ENCODE measurements around the gene RALB.
"Not testable (repeated sequence)": the region's sequence is repeated elsewhere in the genome, so short reads cannot be mapped to it uniquely, and the experiment has no call there.

Gene RALB

DNA sequence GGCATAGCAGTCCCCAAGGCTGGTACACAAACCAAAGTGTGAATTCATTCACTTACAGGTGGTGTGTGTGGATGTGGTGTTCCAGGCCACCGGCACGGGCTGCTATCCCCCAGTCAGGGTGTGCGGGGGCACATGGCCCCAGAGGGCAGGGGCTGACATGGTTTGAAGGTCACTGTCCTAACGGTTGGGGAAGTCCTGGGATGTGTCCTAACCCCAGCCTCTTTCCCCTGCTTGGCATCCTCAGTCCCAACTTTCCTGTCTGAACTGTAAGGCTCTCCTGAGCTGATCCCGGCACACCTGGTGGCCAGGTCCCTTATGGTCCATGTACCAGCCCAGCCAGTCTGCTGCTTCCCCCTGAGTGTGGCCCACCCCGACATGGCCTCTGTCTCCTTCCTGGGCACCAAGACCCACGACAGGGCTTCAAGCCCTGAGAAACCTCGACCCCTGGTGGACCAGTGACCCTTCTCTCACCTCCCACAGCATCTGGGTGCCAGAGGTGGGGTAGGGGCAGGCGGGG, 27.0 kb upstream of the RALB start:
- DNase-seq, result no peak

DNA sequence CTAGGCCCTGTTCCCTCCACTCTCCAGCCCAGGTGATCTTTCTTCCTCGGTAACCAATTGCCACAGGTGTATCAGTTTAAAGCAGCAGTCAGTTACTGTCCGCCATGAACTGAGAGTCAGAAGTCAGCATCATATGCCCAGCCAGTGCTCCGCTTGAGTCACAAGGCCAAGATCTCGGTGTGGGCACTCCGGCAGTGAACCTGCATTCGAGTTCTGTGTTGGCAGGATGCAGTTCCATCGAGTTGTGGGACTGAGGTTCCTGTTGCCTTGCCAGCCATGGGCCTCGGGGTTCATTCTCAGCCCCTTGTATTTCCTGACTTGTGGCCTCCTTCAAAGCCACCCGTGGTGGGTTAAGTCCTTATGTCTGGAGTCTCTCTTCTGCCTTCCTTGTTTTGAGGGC, 26.3 kb upstream of the RALB start:
- DNase-seq, result no peak

DNA sequence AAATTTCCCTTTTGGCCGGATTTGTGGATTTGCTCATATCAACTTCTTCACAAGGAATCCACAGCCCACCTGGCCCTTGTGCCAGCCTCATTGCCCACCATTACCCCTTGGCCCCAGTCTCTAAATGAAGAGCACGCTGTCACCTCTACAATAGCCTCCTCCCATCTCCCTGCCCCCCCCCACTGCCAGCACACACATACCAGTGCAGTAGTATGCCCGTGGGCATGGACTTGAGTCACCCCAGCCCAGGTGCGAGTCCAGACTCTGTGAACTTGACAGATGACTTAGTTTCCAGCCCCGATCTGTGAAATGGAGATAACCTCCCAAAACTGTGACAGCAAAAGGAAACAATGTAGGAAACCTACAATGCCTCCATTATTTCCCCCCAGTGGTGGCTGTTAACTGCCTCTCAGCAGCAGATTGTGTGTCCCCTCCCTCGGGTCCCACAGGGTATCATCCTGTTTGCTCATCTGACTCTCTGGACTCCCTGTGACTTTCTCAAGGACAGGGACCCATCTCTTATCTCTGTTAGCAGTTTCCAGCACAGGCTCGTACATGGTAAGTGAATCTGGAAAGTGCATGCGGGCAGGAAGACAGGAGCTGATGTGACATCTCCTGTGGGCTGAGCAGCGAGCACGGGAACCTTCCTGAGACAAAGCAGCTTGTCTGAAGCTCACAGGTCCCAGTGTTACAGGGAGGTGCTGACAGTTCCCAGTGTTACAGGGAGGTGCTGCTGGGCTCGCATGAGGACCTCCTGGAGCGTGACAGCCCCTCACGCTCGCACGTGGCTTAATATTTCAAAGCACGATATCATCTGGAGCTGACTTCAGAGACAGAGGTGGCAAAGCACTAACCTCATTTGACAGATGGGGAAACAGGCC, 25.3 kb upstream of the RALB start:
- DNase-seq, result no peak

DNA sequence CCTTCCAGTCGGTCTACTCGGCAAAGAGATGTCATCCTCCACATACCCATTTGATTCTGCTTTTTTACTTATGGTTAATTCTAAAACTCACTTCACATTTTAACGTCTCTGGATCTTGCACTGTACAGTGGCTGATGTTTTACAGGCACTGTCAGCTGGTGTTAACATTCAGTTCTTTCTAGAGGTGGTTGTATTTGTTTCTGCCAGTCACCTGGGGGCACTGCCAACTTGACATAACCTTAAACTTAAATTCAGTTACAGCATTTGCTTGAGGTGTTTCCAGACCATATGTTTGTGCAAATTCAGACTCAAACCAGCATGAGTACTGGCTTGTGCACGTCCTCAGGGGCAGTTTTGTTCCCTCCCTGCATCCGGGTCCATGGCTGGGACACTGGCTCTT, 24.1 kb upstream of the RALB start:
- DNase-seq, result no peak

DNA sequence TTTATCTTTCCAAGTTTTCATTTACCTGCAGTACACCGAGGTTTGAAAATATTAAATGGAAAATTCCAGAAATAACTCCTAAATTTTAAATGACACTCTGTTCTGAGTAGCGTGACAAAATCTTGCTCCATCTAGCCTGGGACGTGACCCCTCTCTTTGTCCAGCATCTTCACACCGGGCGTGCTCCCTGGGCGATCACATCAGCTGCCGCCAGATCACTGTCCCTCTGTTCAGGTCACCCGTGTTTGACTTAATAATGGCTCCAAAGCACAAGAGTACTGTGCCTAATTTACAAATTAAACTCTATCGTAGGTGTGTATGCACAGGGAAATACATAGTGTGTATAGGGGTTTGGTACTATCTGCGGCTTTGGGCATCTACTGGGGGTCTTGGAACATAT, 23.3 kb upstream of the RALB start:
- no peak for DNase-seq

DNA sequence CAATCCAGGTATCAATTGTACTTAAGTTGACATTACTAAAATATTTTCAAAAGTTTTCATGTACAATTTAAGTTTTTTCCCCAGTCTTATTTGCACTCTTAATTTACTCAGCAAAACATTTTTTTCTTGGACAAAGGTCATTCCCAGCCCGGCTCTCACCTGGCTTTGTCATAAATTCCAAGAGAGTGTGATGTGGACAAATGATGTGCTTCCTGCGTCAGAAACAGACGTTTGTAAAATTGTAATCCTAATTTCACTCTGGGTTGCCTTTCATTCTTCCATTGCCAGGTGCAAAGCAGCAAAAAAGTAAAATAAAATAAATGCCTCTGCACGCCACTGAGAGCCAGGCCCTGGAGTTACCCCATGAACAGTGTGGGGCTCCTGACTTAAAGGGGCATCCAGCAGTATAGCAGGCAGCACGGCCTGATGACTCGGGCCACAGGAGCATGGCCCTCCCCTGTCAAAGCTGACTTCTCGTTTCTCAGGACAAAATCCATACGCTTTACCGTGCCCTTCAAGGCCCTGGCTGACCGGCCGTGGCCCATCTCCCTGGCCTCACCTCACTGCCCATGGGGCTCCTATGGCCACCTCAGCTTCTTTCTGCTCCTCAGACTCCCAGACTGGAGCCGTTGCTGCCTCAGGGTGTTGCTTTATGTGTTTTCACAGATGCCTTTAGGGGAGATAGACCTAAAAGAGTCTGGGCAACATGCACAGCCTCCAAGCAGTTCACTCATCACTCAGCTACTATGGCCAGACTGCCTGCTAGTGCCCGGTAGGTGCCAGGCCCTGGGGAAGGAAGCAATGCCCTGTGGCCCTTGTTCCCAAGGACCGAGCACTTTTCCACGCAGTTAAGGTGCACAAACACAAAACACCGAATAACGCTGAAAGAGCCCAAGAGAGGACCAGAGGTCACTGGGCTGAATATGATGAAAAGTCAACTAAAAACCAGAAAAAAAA, 21.9 kb upstream of the RALB start:
- no peak for DNase-seq

DNA sequence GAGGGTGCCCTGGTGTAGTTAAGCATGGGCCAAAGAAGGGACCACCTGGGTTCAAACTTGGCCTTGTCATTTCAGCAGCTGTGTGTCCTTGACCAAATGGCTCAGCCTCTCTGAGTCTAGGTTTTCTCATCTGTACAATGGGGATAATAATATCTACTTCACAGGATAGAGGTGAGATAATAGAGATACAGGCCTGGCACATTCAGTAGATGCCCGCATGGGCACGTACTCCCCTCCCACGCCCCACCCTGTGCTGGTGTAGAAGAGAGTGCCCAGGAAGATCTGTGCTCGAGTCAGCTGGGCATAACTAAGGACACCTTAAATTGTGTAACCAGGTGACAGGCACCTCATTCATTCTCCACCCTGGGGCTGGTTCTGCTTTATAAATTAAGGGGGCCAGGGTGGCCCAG, 21.1 kb upstream of the RALB start:
- no peak for DNase-seq

DNA sequence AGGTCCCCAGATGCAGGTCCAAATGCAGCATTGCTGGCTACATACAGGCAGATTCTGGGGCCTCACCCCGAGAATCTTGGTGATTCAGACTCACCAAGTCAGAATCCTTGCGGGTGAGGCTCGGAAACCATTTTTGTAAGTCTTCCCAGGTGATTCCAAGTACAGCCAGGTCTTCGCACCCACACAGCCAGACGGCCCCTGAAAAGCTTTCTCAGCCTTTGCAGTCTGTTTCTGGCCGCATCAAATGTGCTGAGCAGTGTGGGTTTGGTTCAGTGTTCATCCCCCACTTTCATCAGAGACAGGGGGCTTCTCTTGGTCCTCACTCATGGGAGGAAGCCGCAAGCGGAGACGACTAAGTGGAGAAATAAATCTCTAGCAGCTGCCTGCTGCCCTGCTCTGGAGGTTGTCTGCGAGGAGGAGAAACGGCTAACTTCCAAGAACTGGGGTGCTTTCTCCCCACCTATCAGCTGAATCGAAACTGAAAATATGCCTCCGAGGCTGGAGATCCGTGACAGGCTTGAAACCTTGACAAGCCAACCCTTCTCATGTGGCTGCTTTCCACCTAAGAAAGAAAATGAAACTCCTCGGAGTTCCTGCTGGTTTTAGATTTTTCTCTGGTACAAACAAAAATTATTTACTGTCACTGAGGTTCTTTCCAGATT, 20.5 kb upstream of the RALB start:
- DNase-seq, result peak; percentile 36

DNA sequence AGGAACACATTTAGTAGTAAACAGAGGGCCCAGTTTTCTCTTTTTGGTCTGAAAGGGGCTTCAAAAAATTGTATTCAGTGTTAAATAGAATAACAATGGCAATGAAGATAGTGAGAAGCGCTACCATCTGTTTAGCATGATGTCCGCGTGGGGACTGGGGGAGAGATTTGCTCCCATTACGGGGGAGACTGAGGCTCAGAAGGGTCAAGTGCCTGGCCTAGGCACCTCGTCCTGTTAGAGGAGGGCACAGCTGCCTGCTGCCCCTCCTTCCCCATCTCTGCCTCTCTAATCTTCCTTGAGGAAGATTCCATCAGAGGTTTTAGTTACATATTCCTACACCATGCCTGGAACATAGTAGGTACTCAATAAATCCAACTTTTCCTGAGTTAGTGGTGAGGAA, 19.4 kb upstream of the RALB start:
- DNase-seq, result no peak

DNA sequence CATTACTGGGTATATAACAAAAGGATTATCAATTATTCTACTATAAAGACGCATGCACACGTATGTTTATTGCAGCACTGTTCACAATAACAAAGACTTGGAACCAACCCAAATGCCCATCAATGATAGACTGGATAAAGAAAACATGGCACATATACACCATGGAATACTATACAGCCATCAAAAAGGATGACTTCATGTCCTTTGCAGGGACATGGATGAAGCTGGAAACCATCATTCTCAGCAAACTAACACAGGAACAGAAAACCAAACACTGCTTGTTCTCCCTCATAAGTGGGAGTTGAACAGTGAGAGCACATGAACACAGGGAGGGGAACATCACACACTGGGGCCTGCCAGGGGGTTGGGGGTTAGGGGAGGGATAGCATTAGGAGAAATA, 17.5 kb upstream of the RALB start:
- not testable (repeated sequence) for DNase-seq

DNA sequence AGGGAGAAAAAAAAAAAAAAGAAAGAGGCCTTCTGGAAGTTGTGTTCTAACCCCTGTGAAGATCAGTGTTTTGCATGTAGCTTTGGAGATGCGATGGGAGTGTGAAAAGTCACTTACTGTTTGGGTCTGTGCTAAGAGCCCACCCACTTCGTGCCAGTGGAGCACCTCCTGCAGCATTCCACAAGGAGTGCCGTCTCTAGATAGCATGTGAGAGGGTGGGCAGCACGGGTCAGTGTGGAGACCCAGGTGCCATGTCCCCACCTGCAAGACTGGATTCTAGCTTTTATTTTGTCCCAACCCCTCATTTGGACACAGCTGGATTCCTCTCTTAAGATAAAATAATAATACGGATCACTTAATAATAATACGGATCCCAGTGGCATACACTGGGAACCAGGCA, 17.0 kb upstream of the RALB start:
- no peak for DNase-seq

DNA sequence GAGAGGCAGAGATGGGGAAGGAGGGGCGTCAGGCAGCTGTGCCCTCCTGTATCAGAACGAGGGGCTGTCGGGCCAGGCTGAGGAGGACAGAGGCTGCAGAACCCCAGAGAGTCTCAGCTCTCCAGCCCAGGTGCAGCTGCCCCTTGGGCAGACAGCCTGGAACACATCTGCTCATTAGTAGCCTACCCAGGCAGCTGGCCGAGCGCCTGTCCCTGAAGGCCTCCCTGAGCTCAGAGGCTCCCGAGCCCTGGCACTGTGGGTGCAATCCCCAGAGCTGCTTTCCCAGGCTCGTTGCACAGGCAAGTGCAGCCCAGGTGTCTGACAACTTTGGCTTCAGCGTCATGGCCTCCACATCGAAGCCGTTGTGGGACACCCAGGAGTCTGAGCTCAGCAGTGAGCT, 16.3 kb upstream of the RALB start:
- no peak for DNase-seq

DNA sequence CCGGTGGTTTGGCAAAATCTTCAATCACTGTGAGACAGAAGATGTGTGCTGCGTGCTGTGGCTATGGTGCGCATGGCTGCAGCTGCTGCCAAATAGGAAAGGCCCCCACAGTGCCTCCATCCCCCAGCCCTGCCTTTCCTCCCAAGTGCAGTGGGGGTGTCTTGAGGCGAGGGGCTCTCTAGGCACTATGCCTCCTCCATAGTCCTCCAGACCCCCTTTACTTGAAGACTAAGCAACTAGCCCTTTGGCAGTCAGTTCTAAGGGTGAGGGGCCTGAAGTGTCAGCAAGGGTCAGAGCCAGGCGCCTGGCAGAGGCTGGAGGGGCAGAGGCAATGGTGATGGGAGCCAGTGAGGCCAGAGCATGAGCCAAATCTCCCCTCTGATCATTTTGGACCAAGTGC, 15.9 kb upstream of the RALB start:
- no peak for DNase-seq

DNA sequence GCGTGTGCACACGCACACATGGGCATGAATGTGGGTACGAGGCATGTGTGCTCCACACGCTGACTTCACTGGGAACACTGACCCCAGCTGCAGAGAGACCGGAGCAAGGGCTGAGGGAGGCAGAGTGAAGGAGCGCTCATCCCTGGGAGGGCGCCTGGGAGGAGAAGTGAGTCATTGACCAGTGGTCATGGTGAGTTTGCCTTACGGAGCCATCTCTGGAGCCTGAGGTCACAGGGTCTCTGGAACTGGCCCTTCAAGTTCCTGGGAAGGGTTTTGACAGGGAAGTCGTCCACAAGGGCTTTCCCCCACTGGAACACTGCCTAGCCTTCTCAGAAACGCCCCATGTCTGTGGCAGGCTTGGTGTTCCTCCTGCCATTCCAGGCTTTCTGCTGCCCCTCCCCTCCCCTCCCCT, 15.2 kb upstream of the RALB start:
- DNase-seq, result peak; percentile 57

DNA sequence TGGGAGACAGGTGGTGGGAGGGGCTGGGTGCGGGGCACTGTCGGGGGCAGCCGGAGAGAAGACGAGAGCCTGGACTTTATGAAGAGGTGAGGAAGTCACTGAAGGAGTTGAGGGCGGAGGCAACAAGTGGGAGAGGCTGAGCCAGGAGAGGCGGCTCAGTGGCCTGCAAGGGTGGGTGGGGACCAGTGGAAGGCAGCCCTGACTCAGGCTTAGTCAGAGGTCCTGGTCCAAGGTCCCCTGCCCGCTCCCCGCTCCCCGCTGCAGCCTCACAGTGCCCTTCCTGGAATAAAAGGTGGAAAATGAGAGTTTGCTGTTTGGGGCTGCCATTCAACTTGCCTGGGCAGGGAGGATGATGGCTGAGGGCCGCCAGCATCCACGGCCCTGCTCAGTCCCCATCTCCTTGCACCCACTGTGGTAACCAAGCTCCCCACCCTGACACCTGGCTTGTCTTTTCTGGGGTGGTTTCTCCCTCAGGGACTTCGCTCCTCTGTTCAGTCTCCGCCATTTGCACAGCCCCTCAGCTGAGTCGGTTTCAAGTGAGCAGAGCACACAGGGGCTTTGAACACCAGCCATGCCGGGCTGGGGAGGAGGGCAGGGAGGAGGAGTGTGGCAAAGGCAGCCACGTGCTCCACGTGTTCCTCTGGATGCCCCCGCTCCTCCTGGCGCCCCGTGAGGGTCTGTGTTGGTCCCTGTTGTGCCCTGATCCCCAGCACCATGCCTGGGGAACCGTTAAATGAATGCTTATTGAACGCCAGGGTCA, 13.7 kb upstream of the RALB start:
- DNase-seq, result peak; percentile 50

DNA sequence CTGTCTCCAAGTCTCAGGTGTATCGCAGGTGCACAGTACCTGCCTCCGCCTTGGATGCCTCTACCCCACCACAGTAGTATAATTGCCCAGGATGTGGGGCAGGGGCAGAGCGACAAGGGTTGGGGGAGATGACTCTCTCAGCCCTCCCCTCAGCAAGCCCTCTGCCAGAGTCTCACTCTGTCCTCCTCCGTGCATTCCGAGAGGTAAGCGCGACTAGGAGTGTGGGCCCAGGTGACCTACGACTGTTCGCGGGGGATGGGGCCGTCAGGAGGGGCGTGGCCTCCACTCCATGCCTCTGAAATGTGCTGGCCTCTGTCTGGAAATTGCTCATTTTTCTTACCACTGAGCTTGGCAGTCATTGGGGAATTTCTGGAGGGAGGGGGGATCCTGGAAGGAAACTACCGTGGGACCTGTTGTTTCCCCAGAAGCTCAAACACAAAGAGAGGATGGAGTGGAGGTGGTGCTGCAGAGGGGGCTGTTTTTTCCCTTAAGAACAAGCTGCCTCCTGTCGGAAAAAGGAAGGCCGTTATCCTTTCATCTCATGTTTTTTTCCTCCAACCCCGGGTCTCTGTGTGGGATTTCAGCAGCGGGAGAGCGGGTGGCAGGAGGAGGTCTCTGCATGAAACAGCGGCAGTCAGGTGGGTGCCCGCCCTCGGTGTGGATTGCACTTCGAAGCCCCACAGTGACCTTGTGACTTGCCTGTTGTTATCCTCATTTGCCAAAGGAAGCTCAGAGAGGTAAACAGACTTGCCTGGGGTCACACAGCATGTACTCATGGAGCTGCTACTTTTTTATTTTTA, 13.0 kb upstream of the RALB start:
- peak; percentile 88 for DNase-seq

DNA sequence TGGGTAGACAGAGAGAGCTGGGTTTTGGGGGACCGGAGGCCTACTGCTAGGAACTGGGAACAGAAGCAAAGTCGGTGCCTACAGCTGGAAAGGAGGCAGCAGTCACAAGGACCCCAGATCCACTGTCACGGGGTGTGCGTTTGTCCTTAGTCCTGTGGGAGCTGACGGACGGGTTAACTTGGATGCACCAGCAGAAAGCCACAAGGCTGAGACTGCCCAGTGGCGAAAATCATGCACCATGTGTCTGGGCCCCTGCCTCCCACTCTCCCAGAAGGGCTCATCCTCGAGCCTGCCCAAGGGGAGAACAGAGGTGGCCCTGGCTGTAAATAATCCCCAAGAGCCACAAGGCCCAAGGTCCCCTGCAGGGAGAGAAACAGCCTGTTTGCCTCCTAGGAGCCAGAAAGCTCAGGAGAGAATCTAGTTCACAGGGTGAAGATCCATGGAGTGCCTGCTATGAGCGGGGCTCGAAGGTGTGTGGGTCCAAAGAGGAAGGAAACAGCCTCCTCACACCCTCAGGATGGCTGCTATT, 11.7 kb upstream of the RALB start:
- no peak for DNase-seq

DNA sequence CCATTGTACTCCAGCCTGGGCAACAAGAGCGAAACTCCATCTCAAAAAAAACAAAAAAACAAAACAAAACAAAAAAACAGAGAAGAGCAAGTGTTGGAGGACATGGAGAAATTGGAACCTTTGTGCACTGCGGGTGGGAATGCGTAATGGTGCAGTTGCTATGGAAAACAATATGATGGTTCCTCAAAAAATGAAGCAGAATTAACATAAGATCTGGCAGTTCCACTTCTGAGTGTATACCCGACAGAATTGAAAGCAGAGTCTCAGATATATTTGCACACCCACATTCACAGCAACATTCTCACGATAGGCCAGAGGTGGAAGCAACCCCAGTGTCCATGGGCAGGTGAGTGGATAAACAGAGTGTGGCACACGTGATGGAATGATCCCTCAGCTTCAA, 11.0 kb upstream of the RALB start:
- DNase-seq, result no peak

DNA sequence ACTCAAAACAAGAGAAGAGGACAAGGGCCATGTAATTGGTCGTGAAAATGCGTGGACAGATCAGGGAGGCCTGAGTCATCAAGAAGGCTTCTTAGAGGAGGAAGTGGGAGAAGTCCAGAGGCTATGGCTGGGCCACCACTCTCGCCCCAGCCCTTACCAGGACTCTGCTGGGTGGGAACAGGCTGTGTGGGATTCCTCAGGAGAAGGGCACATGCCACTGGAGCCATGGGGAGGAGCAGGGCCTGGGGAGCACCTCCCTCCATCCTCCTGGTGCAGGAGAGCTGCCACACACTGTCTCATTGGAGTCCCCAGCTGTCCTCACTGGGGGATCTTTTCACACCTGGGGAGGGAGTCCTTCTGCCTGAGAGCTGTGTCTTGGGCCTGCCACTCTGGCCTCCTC, 9.4 kb upstream of the RALB start:
- DNase-seq, result peak; percentile 34

DNA sequence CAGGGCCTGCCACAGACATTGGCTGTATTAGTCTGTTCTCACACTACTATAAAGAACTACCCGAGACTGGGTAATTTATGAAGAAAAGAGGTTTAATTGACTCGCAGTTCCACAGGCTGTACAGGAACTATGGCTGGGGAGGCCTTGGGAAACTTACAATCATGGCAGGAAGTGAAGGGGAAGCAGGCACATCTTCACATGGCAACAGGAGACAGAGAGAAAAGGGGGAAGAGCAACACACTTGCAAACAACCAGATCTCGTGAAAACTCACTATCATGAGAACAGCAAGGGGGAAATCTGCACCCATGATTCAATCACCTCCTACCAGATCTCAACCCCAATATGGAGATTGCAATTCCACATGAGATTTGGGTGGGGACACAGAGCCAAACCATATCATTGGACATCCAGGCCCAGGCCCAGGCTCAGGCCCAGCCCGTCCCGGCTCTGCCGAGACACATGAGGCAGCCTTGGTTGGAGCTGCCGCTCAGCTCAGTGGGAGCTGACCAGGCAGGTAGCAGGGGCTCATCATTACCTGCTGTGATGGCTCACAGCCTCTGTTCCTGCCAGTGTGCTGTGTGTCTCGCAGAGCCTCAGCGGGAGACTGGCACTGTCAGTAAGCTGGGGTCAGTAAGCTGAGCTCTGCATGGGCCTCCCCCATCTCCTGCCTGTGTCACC, 8.6 kb upstream of the RALB start:
- no peak for DNase-seq
